ENCODE measurements around the gene SSBP4.

GRCh38 chr19:18446811-18447359, 27.7 kb downstream of the SSBP4 start:
- TF ChIP-seq, protein P1, sequence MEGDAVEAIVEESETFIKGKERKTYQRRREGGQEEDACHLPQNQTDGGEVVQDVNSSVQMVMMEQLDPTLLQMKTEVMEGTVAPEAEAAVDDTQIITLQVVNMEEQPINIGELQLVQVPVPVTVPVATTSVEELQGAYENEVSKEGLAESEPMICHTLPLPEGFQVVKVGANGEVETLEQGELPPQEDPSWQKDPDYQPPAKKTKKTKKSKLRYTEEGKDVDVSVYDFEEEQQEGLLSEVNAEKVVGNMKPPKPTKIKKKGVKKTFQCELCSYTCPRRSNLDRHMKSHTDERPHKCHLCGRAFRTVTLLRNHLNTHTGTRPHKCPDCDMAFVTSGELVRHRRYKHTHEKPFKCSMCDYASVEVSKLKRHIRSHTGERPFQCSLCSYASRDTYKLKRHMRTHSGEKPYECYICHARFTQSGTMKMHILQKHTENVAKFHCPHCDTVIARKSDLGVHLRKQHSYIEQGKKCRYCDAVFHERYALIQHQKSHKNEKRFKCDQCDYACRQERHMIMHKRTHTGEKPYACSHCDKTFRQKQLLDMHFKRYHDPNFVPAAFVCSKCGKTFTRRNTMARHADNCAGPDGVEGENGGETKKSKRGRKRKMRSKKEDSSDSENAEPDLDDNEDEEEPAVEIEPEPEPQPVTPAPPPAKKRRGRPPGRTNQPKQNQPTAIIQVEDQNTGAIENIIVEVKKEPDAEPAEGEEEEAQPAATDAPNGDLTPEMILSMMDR (IDR thresholded peaks at IDR 0.05) = no peak
- TF ChIP-seq POLR2A (IDR thresholded peaks at IDR 0.05) = no peak
